PC-3 (cell line): Measurements from ENCODE around the gene SIAH2.

Experiments used
- CTCF ChIP-seq: fragments of 300-600 bp; sonication (generic); conservative IDR thresholded peaks from 2 replicates; pipeline ENCODE4 v1.5.1; 2017; ENCODE audit warnings: antibody characterized with exemption, low read depth, mild to moderate bottlenecking, low read length
- EZH2 ChIP-seq: fragments of 300-600 bp; sonication (generic); IDR thresholded peaks from one replicate; pipeline ENCODE4 v1.6.1; 2017; ENCODE audit warnings: antibody characterized with exemption, mild to moderate bottlenecking, low read length; ENCODE audit not compliant: unreplicated experiment
- EZH2phosphoT487 ChIP-seq: fragments of 300-600 bp; sonication (generic); IDR thresholded peaks from 2 replicates; pipeline ENCODE4 v1.6.1; 2018; ENCODE audit warnings: mild to moderate bottlenecking, antibody characterized with exemption, low read length, borderline replicate concordance

GRCh38 chr3:150797155-150797554 is 34.2 kb upstream of the SIAH2 start:
- TF ChIP-seq CTCF (no peak), EZH2 (no peak), EZH2phosphoT487 (no peak)
